Measurements from ENCODE around the gene IRX3. TPM values are rescaled to one million over a fixed set of nuclear protein-coding genes. Genes with fewer than 3 reads are reported as not detected.
"Not testable (repeated sequence)": the region's sequence is repeated elsewhere in the genome, so short reads cannot be mapped to it uniquely, and the experiment has no call there.

IRX3 gene
- total RNA-seq, 1 donor from 2014 or later = 10.9 TPM

- no peak for DNase-seq (ENCODE audit: low spot score)
Observed at GRCh38 chr16:54275956-54276355, 10.6 kb downstream of the IRX3 start.

DNA sequence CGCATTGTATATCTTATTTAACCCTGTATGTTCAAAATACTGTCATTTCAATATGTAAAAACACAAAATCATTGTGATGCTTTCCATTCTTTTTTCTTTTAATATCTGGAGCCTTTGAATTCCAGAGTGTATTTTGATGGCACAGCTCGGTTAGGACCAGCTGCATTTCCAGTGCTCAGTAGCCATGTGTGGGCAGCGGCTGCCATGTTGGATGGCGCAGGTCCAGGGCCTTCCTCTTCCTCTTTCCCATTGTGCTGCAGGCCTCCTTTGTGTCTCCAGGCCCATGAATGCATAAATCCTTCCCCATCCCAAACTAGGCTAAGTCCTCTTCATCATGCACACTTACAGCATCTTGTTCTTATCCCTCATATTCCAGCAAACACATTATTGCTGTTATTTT is 13.0 kb downstream of the IRX3 start:
- DNase-seq (ENCODE audit: low spot score) = no peak

GRCh38 chr16:54270711-54271110 is 15.9 kb downstream of the IRX3 start:
- DNase-seq (ENCODE audit: low spot score) = no peak

DNA sequence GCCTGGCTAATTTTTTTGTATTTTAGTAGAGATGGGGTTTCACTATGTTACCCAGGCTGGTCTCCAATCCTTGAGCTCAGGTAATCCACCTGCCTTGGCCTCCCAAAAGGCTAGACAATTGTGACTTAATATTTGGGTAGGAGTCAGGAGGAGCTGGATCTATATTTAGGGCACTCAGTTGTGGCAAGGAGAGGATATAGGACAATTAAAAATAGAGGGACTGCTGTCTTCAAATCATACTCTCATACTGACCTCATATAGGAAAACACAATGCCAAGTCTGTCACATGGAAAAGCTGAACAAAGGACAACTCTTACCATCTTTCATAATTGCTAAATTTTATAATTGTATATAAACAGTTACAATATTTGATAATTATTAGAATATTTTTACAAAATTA is 17.1 kb downstream of the IRX3 start:
- DNase-seq (ENCODE audit: low spot score) = no peak

DNA sequence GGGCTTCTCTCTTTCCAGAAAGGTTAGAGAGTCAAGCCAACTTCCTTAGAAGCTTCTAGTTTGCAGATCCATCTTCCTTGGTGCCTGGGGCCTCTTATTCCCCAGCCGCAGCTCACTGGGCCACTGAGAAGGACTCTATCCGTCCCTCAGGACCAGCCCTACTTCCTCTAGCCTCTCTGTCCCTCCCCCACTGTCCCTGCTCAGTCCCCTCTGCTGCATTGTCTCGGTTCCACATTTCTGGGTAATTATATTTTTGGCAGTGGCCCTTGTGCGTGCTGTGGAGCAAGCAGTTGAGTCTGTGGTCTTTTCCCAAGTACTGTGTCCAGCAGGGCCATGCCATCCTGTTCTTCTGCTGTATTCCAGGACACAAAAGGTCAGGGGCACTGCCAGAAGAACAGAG is 17.8 kb downstream of the IRX3 start:
- no peak for DNase-seq (ENCODE audit: low spot score)

DNA sequence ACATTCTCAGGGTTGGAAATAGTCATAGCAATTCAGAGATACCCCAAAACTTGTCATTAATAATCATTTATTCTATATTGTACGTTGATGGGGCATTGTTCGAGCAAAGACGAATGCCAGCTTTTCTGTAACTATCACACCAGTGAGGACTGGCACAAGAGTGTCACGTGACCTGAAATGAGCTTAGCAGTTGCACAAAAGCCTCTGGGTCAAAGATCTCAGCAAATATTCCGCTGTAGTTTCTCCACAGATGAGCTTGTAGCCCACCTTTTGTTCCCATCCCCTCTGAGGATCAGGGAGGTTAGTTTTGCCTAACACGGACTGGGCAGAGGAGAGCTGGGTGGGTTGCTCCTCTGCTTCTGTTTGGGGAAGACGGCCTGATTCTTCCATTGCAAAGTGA is 18.2 kb downstream of the IRX3 start:
- DNase-seq (ENCODE audit: low spot score) = no peak

DNA sequence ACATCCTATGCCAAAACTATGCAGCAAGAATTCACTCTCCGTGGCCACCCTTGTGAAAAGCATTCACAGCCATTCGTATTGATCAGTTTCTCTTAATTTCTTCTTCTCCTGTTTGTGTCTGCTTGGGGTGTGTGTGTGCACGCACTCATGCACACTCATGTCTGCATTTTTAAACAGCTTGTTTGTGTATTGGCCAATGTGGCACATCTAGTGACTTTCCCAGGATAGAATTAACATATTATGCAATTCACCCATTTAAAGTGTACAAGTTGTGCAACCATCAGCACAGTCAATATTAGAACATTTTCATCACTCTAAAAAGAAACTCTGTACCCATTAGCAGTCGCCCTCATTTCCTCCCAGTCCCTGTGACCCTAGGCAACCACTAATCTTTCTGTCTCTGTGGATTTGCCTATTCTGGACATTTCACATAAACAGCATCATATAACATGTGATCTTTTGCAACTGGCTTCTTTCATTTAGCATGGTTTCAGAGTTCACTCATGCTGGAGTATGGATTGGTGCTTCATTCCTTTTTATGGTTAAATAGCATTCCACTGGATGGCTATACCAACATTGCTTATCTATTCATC is 20.1 kb downstream of the IRX3 start:
- no peak for DNase-seq (ENCODE audit: low spot score)

DNA sequence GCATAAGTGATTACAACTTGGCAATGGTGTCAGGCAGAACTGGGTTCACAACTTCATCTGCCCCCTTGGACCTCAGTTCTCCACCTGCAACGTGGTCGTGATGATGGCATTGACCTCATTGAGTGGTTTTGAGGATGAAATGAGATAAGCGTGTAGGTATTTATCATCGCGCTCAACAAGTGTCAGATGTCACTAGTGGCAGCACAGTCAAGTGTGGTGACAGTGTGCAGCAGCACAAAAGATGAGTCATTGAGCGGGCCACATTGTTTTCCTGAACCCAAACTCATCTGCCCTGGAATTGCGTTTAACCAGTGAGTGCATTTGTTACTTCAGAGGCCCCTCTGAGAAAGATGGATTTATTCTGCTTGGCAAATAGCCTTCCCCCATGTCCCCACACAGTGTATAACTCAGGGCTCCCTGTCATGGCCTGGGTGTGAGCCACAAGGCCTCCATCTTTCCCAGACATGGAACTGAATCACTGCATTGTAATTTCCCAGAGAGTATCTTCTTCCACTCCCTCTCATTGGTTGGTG is 20.9 kb downstream of the IRX3 start:
- DNase-seq (ENCODE audit: low spot score) = no peak

- no peak for DNase-seq (ENCODE audit: low spot score)
Observed at GRCh38 chr16:54253118-54253517, 33.5 kb downstream of the IRX3 start.

- DNase-seq (ENCODE audit: low spot score) = no peak
Observed at GRCh38 chr16:54248863-54249710, 37.5 kb downstream of the IRX3 start.

DNA sequence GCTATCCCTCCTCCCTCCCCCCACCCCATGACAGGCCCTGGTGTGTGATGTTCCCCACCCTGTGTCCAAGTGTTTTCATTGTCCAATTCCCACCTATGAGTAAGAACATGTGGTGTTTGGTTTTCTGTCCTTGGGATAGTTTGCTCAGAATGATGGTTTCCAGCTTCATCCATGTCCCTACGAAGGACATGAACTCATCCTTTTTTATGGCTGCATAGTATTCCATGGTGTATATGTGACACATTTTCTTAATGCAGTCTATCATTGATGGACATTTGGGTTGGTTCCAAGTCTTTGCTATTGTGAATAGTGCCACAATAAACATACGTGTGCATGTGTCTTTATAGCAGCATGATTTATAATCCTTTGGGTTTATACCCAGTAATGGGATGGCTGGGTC is 38.9 kb downstream of the IRX3 start:
- DNase-seq (ENCODE audit: low spot score) = not testable (repeated sequence)

- DNase-seq (ENCODE audit: low spot score) = no peak
Observed at GRCh38 chr16:54246454-54246821, 40.1 kb downstream of the IRX3 start.

- DNase-seq (ENCODE audit: low spot score) = no peak
Observed at GRCh38 chr16:54245788-54246453, 40.7 kb downstream of the IRX3 start.

- no peak for DNase-seq (ENCODE audit: low spot score)
Observed at GRCh38 chr16:54244061-54244886, 42.3 kb downstream of the IRX3 start.

GRCh38 chr16:54243202-54243601 is 43.4 kb downstream of the IRX3 start:
- DNase-seq (ENCODE audit: low spot score) = no peak

DNA sequence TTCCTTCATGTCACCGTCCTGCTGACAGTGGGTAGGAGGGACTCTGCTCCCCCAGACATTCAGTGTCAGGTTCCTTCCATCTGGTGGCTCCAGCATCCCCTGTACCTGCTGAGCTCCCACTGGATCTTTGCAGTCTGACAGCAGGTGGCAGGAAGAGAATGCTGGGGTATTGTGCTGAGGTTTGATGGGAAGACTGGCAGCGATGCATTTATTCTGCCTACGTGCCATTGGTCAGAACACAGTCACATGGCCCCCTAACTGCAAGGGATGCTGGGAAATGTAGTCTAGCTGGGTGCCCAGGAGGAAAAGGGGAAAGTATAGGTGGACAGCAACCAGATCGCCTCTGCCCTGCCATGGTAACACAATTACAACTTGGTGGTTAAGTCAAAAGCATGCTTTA is 44.4 kb downstream of the IRX3 start:
- DNase-seq (ENCODE audit: low spot score) = no peak

DNA sequence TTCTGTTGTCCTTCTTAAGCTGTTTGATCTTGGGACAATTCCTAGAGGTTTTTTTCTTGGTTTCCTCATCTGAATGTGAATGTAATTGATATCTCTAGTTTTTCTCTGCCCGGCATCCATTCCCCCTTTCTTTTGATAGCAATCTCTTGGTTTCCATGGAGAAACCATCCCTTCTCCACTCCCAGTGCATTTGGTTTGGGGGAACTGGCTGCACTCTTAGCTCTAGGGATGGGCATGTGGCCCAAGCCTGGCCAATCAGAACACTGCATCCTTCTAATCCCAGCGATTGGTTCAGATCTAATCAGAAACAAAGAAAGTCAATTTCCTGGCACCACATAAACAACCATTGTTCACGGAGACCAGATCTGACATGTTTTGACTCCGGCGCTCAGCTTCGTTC is 45.1 kb downstream of the IRX3 start:
- DNase-seq (ENCODE audit: low spot score) = no peak

DNA sequence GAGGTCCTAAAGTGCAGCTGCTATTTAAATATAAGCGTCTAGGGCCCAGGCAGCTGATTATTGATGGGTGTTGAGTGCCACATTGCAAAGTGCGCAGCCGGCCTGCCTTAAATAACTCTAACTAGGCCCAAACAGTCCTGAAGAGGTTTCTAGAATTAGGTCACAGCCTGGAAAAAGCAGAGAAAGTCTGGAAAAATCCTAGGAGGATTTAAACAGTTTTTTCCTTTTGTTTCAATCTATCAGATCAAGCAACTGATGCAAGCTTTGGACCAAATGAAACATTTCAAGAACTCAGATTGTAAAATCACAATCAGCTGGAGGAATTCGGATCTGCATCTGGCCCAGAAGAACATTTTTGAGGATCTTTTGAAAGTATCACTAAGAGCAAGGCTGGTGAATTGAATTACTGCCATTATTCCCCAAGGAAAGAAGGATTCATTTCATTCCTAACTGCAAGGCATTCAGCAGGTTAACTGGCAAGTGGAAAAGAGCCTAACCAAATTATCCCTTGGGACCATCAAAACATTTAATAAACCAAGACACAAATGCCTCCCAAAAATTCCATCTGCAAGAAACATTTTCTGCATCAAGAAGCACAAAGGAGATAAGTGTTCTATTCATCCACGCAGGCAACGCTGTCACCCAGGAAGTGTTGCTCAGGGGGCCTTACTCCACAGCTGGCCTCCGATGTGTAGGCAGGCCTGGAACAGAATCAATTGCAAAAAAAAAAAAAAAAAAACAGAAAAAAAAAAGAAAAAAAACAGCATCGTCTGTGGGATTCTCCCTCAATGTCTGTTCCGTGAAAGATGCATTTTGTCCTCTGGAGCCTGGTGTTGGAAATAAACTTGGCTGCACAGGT is 46.1 kb downstream of the IRX3 start:
- no peak for DNase-seq (ENCODE audit: low spot score)

DNA sequence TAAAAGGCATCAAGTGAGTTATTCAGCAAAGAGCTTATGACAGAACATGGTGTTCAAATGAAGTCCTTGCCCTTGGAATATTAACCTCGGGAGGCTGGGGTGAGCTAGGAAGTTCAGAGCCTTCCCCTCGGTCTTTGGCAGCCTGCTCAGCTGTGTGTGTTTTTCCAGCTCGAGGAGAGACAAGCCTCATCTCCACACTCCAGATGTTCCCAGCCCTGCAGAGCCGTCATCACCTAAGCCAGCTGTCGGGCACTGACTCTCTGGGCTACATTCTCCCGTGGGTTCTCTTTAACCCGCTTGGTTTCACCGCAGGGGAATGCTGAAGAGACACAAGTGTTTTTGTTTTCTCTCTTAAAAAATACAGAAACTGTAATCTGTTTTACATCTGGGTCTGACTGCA is 47.1 kb downstream of the IRX3 start:
- DNase-seq (ENCODE audit: low spot score) = no peak

GRCh38 chr16:54236773-54237172 is 49.8 kb downstream of the IRX3 start:
- DNase-seq (ENCODE audit: low spot score) = no peak

DNA sequence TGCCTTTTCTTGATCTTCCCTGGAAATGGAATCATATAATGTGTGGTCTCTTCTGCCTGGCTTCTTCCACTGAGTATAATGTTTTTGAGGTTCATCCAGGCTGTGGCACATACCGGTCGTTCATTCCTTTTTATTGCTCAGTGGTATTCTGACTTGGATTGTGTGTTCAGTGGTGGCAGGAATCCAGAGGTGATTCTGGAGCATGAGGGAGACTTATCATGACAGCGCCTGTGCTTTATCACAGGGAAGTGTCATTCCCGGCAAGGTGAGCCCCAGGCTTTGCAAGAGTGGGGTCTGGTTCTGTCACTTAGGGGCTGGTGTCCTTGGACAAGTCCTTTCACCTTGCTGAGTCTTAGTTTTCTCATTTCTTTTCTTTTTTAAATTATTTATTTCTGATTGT is 53.0 kb downstream of the IRX3 start:
- no peak for DNase-seq (ENCODE audit: low spot score)

All from ureter (tissue), 1 donor.